HG03432 (cell line): Measurements from ENCODE around the gene TCP11X1.
"Not testable (repeated sequence)": the region's sequence is repeated elsewhere in the genome, so short reads cannot be mapped to it uniquely, and the experiment has no call there.

Source experiments
- ATAC-seq: cut with Tn5 transposase; IDR thresholded peaks from one replicate; pipeline ENCODE4 v1.9.1; 2021; ENCODE audit warnings: mild to moderate bottlenecking, moderate library complexity; ENCODE audit not compliant: unreplicated experiment

The TCP11X1 gene

GRCh38 chrX:102214986-102215385 lies at the start of gene TCP11X1:
TCP11X1 (plus strand) TSS chrX:102215301.
- ATAC-seq: not testable (repeated sequence)

GRCh38 chrX:102185967-102186720 lies 29.0 kb upstream of the TCP11X1 start:
- ATAC-seq: no peak

GRCh38 chrX:102207940-102208339 lies 7.2 kb upstream of the TCP11X1 start:
- ATAC-seq: not testable (repeated sequence)

GRCh38 chrX:102216497-102216896 lies 1.4 kb downstream of the TCP11X1 start:
- ATAC-seq: not testable (repeated sequence)

- not testable (repeated sequence) for ATAC-seq
Measured at GRCh38 chrX:102235678-102236077, 20.6 kb downstream of the TCP11X1 start.

- not testable (repeated sequence) for ATAC-seq
Measured at GRCh38 chrX:102240265-102240664, 25.2 kb downstream of the TCP11X1 start.

- ATAC-seq: not testable (repeated sequence)
Measured at GRCh38 chrX:102246893-102247292, 31.8 kb downstream of the TCP11X1 start, which contains the start of gene NXF2. NXF2 (plus strand) TSS chrX:102247167; CDS start chrX:102307079, 59,912 bp downstream.

- not testable (repeated sequence) for ATAC-seq
Measured at GRCh38 chrX:102272231-102272630, 57.1 kb downstream of the TCP11X1 start.
